COLO829 (cell line): ENCODE data around the gene KMT2E.

Source experiments
- DNase-seq: peaks from one replicate; pipeline ENCODE4 v3.0.0; 2012; ENCODE audit warnings: low spot score

KMT2E gene

DNA sequence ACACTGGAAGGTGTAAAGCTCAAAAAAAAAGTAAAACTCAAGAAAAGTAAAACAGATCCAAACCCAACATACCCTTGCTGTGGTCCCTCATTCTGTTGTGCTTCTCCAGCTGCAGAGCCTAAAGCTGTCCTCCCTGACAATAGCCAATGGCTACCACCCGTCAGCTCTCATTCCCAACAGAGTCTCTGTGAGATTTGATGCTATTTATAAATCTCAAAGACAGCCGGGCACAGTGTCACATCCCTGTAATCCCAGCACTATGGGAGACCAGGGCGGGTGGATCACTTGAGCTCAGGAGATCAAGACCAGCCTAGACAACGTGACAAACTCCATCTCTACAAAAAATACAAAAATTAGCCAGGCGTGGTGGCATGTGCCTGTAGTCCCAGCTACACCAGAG is 116.0 kb downstream of the KMT2E start:
- no peak for DNase-seq

DNA sequence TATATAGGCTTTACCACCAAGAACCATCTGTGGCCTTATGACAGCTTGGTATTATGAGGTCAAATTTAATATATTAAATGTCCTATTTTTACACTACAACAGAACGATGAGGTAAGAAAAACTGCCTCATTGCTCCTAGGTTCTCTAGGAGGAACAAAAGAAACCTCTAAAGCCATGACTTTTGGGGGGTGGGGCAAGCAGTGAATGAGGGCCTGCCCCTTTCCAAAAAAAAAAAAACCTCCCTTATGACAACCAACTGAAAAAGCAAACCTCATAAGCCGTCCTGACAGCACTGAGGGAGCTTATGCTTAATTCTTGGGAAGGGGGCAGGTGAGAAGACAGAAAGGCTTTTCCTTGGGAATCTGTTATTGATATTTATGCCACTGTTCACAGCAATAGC is 116.6 kb downstream of the KMT2E start:
- no peak for DNase-seq

DNA sequence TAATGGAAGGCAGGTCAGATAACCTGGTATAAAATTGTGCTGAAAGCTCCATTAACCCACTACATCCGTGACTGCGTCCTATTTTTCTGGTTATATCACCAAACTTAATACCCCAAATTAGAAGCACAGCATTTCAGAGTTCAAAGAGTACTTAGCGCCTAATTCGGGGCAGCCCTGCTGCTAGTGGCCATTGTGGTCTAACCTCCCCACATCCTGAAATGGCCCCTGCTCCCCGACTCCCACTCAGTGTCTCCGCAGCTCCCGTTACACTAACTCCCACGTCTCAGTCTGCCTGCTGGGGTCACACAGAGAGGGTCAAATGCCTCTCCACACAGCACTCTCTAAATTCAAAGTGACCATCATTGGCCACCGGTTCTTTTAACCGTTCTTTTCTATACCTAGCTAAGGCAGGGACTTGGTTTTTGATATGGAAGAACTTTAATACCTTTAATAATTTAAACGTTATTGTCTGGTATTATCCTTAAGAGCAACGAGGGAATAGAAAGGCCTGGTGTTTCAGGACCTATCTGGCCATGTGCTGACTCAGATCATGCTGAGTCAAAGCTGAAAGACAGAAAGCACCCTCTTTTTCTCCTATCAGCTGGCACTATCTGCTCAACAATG is 117.1 kb downstream of the KMT2E start:
- DNase-seq = no peak

DNA sequence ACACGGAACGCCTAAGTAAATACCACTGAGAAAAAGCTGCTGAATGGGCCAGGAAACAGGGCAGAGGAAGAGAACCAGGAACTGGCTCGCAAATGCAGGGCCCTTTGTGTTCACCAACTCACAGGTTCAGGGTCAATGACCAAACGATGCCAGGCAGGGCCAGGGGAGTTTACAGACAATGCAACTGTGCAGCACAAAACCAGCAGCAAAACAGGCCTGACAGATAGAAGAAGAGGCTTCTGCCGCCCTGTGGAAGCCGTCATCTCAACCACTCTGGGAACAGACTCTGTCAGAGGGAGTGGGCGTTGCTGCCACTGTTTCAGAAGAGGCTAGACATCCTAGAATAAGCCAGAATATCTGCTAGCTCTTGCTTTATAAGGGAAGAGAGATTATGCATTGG is 117.9 kb downstream of the KMT2E start:
- DNase-seq = no peak

DNA sequence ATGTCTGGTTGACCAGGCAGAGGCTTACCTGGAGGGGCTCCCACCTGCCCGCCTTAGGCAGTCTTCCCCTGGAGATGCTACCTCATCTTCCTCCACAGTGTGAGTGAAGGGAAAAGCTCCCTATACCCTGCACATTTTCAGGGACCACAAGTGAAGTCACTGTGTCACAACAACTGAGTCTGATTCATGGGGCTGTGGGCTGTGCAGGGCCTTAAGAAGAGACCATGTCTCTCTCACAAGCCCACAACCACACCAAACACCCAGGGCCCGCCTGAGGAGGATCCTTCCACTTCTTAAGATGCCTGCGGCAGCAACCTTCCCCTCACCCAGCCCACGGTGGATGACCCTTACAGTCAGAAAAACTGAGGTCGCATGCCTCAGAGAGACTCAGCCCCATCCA is 118.3 kb downstream of the KMT2E start:
- no peak for DNase-seq

DNA sequence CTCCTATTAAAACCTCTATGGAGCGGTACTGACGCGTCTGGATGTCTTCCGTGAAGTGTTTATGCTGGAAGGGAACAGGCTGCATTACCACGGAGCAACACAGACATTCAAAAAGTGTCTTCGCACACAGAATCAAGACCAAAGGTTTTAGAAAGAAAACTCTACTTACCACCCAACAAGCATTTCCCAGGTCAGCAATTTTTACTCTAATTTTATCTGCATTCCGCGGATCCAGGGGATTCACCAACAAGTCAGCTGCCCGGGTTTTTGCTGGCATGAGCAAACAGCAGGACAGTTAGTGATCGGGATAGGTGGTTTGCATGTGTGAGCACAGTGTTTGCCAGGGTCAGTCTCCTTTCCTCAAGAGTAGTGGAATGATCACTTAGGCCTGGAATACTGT is 118.8 kb downstream of the KMT2E start:
- DNase-seq = no peak

DNA sequence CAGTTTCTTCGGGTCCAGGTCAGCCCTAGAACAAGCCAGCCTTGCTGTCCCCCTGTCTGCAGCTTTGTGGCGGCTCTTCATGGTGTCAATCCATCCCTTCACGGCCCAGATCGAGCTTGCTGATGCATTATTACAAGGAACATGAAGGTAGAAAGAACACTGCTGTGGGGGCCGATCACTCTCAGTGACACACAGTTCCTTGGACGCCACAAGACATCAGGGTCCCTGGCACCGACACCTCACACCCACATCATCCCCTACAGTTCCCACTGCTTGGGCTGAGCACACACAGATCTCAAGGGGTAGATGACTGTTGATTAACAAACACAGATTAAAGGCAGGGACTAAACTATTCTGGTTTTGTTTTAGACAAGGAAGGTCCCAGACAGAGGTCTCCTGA is 119.4 kb downstream of the KMT2E start:
- no peak for DNase-seq

DNA sequence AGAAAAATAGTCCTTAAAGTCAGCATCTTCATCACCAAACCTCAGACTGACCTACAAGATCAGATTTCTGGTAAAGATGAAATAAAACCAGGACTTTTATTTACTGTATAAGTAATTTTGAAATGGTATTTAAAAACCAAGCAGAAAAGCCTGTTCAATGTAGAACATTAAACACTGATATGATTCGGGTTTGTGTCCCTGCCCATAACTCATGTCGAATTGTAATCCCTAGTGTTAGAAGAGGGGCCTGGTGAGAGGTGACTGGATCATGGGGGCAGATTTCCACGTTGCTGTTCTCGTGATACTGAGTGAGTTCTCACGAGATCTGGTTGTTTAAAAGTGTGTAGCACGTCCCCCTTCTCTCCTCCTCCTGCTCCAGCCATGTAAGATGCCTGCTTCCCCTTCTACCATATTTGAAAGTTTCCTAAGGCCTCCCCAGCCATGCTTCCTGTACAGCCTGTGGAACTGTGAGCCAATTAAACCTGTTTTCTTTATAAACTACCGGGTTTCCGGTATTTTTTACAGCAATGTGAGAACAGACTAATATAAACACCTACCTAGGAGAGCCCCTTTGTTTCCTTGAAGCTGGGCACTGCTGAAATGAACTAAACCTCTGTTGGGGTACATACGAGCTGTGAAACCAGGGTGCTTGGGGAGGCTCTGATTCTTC is 120.1 kb downstream of the KMT2E start:
- DNase-seq = no peak

DNA sequence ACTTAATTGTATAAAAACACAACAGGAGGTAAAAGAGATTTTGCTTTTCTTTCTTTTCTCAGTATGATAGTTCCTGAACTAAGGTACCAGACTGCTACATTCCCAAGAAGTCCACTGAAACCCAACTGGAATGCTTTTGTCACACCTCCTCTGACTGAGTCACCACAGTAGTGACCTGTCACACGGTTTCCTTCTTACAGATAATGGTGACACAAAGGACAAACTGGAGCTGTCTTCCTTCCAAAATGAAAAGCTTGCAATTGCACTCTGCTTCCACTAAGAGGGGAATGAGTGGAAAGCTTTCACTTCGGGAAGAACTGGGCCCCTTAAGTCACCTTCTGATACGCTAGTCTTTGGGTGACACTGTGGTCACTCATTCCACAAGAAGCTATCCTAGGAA is 122.2 kb downstream of the KMT2E start:
- no peak for DNase-seq

DNA sequence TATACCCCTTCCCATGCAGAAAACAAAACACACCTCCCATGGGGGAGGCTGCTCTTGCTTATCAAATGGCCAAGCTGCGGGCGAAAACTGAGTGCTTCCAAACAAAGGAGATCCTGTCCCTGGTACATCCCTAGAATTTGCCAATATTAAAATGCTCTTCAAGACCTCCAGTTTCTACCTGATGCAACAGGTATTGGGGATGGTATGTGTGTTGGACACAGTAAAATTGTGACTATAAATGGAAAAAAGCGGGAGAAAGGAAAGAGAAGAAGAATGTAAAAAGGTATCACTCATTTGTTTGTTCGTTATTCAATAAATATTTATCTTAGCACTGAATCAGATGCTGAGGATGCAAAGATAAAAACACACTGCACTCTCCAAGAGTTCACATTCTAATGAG is 123.9 kb downstream of the KMT2E start:
- DNase-seq = no peak

DNA sequence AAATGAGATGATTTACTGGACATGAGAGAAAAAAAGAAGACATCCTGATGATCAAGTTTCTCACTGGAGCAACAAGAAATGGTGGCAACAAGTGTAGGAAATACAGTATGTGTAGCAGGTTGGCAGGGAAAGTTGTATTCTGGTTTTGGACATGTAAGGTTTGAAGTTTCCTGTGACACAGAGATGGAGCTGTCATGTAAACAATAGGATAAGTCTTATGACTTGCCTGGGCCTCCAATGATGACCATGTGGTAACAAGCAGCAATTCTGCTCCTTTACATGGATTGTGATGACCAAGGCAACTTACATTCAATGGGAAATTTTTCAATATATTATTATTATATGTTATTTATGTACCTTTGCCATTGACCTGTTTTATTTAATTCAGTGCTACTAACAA is 125.4 kb downstream of the KMT2E start:
- no peak for DNase-seq

DNA sequence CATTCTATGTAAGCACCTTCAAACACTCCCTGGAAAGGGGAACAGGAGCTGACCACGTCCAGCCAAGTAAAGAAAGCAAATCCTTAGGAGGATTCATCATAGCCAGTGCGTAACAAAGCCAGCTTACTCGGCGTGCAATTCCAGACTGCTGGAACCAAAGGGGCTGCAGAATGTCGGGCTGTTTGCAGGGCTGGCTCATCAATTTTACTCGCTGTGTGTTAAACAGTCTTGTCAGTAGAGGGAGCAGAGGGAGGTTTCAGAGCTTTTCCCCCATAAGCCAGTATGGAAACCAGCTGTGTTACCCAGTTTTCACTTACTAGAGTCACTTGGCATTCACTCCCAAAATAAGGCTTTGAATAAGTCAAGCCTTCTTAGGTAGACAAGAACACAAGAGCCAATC is 127.1 kb downstream of the KMT2E start:
- DNase-seq = peak; percentile 25

DNA sequence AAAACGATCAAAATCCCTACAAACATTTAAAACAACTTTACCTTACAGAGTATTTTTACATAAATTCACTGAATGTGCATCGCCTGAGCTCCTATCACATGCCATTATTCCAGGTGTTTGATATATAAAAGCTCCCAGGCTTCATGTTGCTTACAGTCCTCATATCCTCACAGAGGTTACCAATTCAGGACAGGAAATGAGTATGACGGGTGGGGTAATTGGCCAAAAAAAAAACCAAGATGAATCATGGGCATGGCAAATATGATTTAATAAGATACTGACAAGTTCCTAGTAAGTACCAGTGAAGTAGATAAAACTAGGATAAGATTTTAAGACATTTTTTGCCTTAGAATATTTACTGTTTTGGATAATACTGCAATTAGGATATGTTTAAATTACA is 135.8 kb downstream of the KMT2E start:
- peak; percentile 21 for DNase-seq

DNA sequence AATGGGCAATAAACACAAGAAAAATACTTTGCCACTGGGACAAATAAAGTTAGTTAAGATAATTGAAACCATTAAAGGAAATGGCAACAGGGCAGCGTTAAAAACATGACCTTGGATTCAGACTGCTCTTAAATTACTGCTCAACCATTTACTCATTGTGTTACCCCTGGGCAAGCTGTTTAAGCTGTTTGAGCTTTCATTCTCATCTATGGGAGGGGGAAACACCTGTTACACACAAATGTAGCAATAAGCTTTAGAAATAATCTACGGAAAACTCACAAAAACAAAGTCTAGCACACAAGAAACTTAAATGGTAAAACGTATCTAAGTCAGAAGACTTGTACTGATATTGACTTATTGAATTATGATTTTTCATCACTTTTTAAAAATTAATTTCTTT is 137.1 kb downstream of the KMT2E start:
- no peak for DNase-seq

DNA sequence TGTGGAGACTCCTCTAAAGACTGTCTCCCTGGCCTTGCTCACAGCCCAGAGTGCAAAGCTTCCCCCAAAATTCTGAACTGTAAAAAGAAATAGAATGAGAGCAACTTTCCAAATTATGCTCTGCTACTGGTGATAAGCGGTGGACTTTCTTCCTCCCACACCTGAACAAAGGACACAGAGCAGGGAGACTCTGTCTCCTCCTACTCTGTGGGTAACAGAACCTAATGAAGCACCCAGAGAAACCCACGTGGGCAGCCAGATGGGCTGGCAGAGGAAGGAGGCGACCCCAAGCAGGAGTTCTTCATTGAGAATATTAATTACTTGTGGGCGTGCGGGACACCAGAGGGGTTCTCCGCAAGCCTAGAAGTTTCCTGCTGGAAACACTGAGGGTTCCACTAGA is 139.5 kb downstream of the KMT2E start:
- DNase-seq = no peak

DNA sequence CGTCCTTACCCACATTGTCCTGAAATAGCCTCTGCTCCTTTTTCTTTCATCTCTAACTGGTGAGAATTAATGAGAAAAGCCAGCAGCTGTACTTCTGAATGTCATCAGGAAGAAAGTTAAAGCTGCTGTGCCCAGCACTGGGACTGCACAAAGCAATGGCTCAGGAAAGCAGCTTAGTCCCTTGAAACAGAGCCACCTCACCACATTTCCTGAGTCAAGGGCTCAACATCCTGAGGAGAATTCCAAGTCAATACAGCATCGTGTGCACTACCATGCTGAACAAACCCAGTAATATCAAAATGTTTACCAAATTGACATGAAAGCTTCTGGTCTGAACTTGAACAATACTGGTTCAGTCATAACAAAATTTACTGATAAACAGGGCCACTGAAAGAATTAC is 140.1 kb downstream of the KMT2E start:
- DNase-seq = no peak

DNA sequence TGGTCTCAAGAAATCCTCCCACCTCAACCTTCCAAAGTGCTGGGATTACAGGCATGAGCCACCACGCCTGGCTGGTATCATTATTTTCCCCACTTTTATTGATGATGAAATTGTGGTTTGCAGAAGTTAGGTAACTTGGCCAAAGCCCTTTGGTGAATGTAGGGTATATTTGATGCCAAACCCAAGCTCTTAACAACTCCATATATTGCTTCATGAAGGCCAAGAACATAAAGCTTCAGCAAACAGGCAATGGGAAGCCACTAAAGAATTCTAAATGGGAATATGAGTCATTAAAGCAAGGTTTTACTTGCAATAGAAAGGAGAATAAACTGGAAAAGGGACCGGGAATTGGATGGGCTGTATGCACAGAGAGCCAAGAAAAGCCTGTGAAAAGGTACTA is 142.7 kb downstream of the KMT2E start:
- no peak for DNase-seq

DNA sequence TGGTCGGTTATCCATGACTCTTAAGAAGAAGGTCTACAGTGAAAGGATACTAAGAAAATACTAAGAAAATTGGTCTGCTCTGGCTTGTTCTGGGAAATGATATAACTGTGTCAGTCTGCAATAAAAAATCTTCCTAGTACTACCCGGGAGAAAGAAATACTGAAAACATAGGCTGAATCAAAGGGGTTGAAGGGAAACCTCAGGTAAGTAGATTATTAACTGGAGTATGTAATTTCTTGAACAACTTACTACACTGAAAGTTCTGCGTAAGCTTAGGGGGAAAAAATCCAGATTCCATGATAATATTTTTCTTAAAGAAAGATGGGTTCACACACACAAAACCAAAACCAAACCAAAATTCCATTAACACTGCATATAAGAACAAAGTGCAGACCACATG is 143.3 kb downstream of the KMT2E start:
- no peak for DNase-seq

DNA sequence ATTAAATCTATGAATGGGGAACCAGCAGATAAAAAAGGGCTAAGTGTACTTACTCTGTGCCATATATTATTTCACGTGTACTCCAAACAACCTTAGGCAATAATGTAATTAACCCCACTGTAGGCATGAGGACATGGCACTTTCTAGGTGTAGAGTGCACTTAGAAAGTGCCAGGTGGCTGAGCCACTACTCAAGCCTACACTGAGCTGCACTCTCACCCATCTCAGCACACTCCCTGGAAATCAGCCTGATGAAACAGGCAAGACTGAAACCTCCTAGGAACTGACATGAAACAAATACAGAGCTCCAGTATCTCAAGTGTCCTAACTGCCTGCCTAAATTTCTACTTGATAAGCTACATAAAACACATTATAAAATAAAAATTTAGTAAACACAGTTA is 147.4 kb downstream of the KMT2E start:
- DNase-seq = no peak
